Mucosa of rectum (tissue), 2 donors: ENCODE measurements around the gene FAM177B.

ENCODE experiments used
- H3K27ac ChIP-seq, 2 donors: one replicate each; pipeline ENCODE4 v1.7.0; 2013; ENCODE audit warnings: inconsistent platforms in 2 of 2, low read depth in 2 of 2, low read length in 2 of 2
- H3K27me3 ChIP-seq, 2 donors: one replicate each; pipeline ENCODE4 v1.7.0; 2013; ENCODE audit warnings: low read length in 2 of 2; ENCODE audit not compliant: control insufficient read depth in 2 of 2, insufficient read depth in 2 of 2
- H3K36me3 ChIP-seq, 2 donors: one replicate each; pipeline ENCODE4 v1.7.0; 2013; ENCODE audit warnings: low read length in 2 of 2; ENCODE audit not compliant: control insufficient read depth in 2 of 2, insufficient read depth in 2 of 2
- H3K4me1 ChIP-seq, 2 donors: one replicate each; pipeline ENCODE4 v1.7.0; 2013; ENCODE audit warnings: low read length in 2 of 2, mild to moderate bottlenecking in 1 of 2; ENCODE audit not compliant: control insufficient read depth in 2 of 2, insufficient read depth in 2 of 2
- H3K4me3 ChIP-seq, 2 donors: one replicate each; pipeline ENCODE4 v1.7.0; 2013; ENCODE audit warnings: low read length in 2 of 2
- H3K9ac ChIP-seq, 2 donors: one replicate each; pipeline ENCODE4 v1.7.0; 2013; ENCODE audit warnings: low read length in 2 of 2, low read depth in 1 of 2, mild to moderate bottlenecking in 1 of 2
- H3K9me3 ChIP-seq, 2 donors: one replicate each; pipeline ENCODE4 v1.7.0; 2013; ENCODE audit warnings: low read length in 2 of 2; ENCODE audit not compliant: control insufficient read depth in 2 of 2
- donor health status: healthy.
- donor health status: Normal muscosa, but diverticular disease.

The FAM177B gene

GRCh38 chr1:222781251-222781650 is 44.2 kb downstream of the FAM177B start:
- no peaks in the 10 kb centered on the region for H3K4me1 ChIP-seq
- peaks cover 0 to 2% of the 10 kb centered on the region in 2 donors for H3K27me3 ChIP-seq
- H3K4me3 ChIP-seq: no peak overlapping the region
- no peak overlapping the region for H3K9ac ChIP-seq
- no peaks in the 10 kb centered on the region for H3K9me3 ChIP-seq
- no peak overlapping the region for H3K27ac ChIP-seq
- H3K36me3 ChIP-seq: no peaks in the 10 kb centered on the region

- Histone ChIP-seq H3K4me3 (no peak overlapping the region), H3K27ac (no peak overlapping the region), H3K27me3 (peaks cover 0 to 6% of the 10 kb centered on the region in 2 donors), H3K4me1 (no peaks in the 10 kb centered on the region), H3K9ac (no peak overlapping the region), H3K36me3 (no peaks in the 10 kb centered on the region), H3K9me3 (no peaks in the 10 kb centered on the region)
Measured at GRCh38 chr1:222783051-222783450, 46.0 kb downstream of the FAM177B start.

- no peaks in the 10 kb centered on the region for H3K9me3 ChIP-seq
- peaks cover 0 to 6% of the 10 kb centered on the region in 2 donors for H3K27me3 ChIP-seq
- no peaks in the 10 kb centered on the region for H3K4me1 ChIP-seq
- no peak overlapping the region for H3K27ac ChIP-seq
- H3K4me3 ChIP-seq: no peak overlapping the region
- no peak overlapping the region for H3K9ac ChIP-seq
- no peaks in the 10 kb centered on the region for H3K36me3 ChIP-seq
Measured at GRCh38 chr1:222784371-222784770, 47.4 kb downstream of the FAM177B start.

- H3K9me3 ChIP-seq: no peaks in the 10 kb centered on the region
- H3K27me3 ChIP-seq: peaks cover 0 to 6% of the 10 kb centered on the region in 2 donors
- no peaks in the 10 kb centered on the region for H3K4me1 ChIP-seq
- no peaks in the 10 kb centered on the region for H3K36me3 ChIP-seq
- no peak overlapping the region for H3K27ac ChIP-seq
- no peak overlapping the region for H3K9ac ChIP-seq
- no peak overlapping the region for H3K4me3 ChIP-seq
Measured at GRCh38 chr1:222784916-222785315, 47.9 kb downstream of the FAM177B start.

- no peaks in the 10 kb centered on the region for H3K9me3 ChIP-seq
- no peak overlapping the region for H3K9ac ChIP-seq
- no peaks in the 10 kb centered on the region for H3K36me3 ChIP-seq
- H3K4me3 ChIP-seq: no peak overlapping the region
- no peak overlapping the region for H3K27ac ChIP-seq
- peaks cover 0 to 6% of the 10 kb centered on the region in 2 donors for H3K27me3 ChIP-seq
- no peaks in the 10 kb centered on the region for H3K4me1 ChIP-seq
Measured at GRCh38 chr1:222785529-222785928, 48.5 kb downstream of the FAM177B start.

- Histone ChIP-seq H3K36me3 (no peaks in the 10 kb centered on the region), H3K4me3 (no peak overlapping the region), H3K9me3 (no peaks in the 10 kb centered on the region), H3K27ac (no peak overlapping the region), H3K27me3 (peaks cover 0 to 6% of the 10 kb centered on the region in 2 donors), H3K9ac (no peak overlapping the region), H3K4me1 (no peaks in the 10 kb centered on the region)
Measured at GRCh38 chr1:222786121-222786520, 49.1 kb downstream of the FAM177B start.

GRCh38 chr1:222787729-222788128 is 50.7 kb downstream of the FAM177B start:
- H3K36me3 ChIP-seq: no peaks in the 10 kb centered on the region
- H3K4me3 ChIP-seq: no peak overlapping the region
- peaks cover 0 to 6% of the 10 kb centered on the region in 2 donors for H3K27me3 ChIP-seq
- no peak overlapping the region for H3K27ac ChIP-seq
- H3K4me1 ChIP-seq: no peaks in the 10 kb centered on the region
- no peak overlapping the region for H3K9ac ChIP-seq
- H3K9me3 ChIP-seq: no peaks in the 10 kb centered on the region

GRCh38 chr1:222788402-222789156 is 51.6 kb downstream of the FAM177B start:
- H3K27ac ChIP-seq: no peak overlapping the region
- H3K9me3 ChIP-seq: no peaks in the 10 kb centered on the region
- no peaks in the 10 kb centered on the region for H3K4me1 ChIP-seq
- H3K4me3 ChIP-seq: no peak overlapping the region
- peaks cover 0 to 6% of the 10 kb centered on the region in 2 donors for H3K27me3 ChIP-seq
- no peak overlapping the region for H3K9ac ChIP-seq
- H3K36me3 ChIP-seq: no peaks in the 10 kb centered on the region

GRCh38 chr1:222790115-222790514 is 53.1 kb downstream of the FAM177B start:
- Histone ChIP-seq H3K27ac (no peak overlapping the region), H3K4me1 (no peaks in the 10 kb centered on the region), H3K27me3 (peaks cover 0 to 6% of the 10 kb centered on the region in 2 donors), H3K36me3 (no peaks in the 10 kb centered on the region), H3K4me3 (no peak overlapping the region), H3K9me3 (no peaks in the 10 kb centered on the region), H3K9ac (no peak overlapping the region)

- Histone ChIP-seq H3K4me1 (no peaks in the 10 kb centered on the region), H3K4me3 (no peak overlapping the region), H3K36me3 (no peaks in the 10 kb centered on the region), H3K9me3 (no peaks in the 10 kb centered on the region), H3K27me3 (peaks cover 0 to 6% of the 10 kb centered on the region in 2 donors), H3K9ac (no peak overlapping the region), H3K27ac (no peak overlapping the region)
Measured at GRCh38 chr1:222790520-222790919, 53.5 kb downstream of the FAM177B start.
